Dedifferentiated amniotic fluid mesenchymal stem cell (primary cell): ENCODE results near the gene IRX2.

Experiments used
- DNase-seq: peaks from one replicate; pipeline ENCODE4 v3.0.0-alpha.2; 2016; ENCODE audit errors: extremely low spot score

The IRX2 gene

DNA sequence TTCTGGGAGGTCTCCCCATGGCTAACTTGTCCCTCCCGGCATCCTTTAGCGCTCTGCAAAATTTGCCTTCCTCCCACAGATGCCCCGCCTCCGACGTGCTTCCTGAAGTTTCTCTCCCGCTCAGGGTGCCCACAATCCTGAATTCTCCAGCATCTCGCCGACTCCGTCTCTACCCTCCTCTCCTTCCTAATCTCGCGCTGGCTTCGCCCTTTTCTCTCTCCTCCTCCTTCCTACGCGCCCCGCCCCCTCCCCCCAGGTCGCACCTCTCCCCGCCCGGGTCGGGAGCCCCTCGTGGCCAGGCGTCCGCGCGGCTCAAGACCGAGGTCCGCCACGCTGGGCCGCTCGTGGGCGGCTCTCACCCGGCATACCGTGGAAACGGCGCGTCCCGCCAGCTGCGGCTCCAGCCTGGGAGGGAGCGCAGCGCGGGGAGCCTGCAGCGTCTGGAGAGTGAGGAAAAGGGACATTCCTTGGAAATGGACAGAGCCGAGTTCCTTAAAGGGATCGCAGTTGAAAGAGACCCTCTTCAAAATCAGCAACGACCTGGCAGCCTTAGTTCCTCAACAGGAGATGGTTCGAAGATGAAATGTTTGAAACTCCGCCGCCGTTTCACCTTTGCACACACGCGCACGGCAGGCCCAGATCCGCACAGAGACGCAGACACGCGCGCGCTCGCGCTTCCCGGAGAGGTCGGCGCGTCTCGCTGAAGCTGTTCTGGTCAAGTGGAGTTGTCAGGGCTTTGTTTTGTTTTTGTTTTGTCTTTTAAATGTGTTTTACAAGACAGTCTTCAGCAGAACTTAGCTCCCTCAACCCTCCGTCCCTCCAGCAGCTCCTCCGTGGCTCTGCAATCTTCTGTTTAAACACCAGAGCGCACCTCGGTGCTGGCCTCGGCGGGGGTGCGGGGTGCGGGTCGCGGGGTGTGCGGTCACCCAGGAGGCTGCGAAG lies 5.0 kb upstream of the IRX2 start:
- DNase-seq: no peak

DNA sequence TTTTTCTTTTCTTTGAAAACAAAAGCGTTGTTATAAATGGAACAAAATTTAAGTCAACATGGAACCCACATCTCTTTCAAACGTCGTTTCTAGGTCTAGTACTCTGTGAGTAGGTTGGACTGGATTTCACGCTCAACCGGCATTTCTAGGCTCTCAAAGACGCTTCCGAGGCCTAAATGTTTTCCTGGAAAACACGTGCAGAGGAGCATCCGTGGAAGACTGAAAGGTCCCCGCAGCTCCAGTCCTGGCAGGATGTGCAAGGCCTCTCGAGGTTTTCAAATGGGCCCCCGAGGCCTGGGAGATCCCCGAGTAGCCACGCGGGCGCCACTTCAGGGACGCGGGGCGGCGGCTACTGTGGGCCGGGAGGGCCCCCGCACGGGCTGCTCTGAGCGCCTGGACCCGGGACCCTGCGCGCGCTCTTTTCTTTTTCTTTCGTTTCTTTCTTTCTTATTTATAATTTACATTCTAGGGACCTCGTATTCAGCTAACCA lies 4.2 kb upstream of the IRX2 start:
- no peak for DNase-seq

DNA sequence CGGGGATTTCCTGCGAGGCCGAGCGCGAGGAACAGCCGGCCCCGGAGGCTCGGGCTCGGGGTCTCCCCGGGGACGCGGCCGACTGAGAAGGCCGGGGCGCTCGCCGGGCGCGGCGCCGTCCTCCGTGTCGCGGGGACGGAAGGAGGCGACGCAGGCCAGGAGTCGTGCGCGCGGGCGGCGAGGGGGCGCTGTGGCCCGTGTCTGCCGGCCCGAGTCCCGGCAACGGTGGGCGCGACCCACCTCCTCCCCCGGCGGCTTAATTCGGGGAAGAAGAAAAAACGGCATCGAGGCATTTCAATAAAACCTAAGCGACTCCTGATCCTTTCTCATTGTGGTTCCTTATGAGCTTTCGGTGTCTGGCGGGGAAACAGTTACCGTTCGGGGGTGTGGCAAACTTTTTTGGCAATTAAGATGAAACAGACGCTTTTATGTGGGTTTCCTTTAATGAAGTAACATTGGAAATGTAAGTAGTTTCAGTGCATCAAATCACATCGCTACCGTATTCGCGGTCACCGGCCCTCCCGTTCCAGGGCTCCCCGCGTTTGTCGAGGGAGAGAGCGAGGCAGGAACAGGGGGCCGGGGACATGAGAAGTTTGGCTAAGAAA lies 3.7 kb upstream of the IRX2 start:
- DNase-seq: no peak

DNA sequence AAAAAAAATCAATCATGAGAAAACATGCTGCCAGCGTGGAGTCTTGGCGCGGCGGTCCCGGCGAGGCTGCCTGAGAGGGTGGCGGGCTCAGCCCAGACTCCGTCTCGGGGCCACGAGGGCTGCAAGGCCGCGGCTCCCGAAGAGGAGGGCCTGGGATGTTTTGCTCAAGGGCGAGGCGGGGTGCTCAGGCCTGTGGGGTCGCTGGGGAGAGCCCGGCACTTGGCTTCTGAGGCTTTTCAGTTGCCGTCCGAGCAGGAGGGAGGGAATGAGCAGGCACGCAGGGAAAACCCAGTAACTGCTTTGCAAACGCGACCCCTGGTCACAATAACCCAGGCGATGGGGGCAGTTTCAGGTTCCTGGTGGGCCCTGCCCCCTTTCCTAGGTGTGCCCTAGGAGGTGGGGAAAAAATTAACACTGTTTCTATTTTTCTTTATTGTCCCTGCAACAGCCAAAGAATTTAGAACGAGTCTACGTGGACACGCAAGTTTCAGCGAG lies 3.2 kb upstream of the IRX2 start:
- DNase-seq: no peak

DNA sequence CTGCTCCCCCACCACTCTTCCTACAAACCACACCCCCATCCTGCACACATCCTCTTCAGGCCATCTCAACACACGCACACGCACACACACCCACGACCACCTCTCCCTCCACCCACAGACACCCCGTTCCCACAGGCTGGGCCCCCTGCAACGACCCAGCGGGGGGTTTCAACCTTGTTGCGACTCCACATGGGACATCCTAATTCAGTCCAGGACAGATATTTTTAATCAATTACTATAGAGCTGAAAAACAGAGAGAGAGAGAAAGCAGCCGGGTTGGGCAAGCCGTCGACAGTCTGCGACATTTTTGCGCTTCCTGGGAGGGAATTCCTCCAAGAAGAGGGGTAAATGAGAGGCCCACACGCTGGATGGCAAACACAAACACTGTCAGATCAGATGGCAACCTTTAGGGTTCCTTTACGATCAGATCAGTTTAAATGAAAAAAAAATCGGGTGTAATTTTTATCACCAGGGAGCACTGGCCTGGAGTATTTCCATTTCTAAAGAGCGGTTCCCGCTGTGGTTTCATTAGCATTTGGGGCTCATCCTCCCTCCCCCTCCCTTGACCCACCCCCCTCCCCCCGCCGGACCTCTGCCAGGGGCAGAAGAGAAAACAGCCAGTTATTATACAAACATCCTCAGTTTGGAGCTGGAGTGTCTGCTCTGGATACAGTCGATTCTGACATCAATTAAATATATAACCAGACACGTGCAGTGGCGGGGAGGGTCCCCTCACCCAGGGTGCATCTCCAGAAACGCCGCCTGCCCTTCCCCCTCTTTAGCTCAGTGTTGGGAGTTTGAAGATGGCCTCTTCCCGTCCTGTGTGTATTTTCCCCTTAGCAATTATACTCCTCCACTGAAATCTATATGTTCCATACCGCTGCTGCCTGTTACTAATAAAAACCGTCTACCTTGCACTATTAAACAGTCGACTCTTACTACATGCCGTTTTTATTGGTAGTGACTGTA lies 2.3 kb upstream of the IRX2 start:
- DNase-seq: no peak

DNA sequence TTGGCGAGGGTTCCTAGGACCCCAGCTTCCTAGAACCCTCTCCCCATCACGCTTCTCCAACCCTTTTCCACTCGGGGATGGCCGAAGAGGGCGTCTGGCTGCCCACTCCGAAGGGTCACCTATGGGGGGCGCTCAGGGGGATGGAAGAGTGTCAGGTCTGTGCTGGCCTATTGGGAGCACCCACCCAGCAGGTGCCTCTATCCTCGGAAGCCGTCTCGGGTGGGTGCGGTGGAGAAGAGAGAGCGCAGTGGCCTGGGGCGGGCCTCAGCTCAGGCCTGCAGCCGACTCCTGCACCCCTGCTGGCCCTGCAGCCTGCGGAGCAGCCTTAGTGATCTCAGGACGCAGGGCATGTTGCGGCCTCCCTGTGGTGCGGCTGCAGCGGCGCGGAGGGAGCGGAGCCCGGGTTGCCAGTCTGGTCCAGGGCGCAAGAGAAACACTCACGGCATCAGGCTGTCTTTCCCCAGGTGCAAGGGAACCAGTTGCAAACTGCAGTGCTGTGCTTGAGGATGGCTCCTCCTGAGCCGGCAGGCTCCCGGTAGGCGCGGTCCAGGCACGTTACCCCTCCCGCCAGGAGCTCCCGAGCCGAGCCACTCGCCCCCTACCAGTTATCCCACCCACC lies 1.5 kb upstream of the IRX2 start:
- DNase-seq: no peak

DNA sequence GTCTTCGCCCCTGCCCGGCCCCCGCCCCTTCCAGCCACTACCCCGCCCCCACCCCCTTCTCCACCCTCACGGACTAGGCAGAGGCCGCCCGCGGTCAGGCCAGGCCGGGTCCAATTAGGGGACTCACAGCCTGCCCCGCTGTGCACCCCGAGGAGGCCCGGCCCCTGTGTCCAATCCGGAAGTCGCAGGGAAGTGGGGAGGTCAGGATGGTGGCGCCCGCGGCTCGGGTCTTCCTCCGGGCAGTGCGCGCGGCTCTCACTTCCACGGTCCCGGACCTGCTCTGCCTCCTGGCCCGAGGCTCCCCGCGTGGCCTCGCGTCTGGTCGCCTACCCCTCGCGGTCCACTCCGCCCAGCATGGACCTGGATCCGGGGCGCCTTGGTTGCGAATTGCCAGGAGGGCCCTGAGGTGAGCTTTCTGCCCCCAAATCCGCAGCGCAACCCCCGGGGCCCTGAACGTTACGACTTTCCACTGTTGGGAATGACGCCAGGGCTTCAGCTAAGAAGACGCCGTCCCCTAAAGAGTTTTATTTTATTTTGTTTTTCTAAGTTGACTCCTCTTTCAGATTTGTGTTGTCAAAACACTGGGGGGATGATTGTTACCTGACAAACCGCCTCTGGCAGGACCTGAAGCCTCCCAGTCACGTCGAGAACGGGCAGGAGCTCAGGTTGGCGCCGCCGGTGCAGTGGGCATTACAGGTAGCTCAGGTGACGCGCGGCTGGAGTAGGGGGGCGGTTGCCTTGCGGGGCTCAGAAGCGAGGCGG lies 763 bp upstream of the IRX2 start:
- no peak for DNase-seq

DNA sequence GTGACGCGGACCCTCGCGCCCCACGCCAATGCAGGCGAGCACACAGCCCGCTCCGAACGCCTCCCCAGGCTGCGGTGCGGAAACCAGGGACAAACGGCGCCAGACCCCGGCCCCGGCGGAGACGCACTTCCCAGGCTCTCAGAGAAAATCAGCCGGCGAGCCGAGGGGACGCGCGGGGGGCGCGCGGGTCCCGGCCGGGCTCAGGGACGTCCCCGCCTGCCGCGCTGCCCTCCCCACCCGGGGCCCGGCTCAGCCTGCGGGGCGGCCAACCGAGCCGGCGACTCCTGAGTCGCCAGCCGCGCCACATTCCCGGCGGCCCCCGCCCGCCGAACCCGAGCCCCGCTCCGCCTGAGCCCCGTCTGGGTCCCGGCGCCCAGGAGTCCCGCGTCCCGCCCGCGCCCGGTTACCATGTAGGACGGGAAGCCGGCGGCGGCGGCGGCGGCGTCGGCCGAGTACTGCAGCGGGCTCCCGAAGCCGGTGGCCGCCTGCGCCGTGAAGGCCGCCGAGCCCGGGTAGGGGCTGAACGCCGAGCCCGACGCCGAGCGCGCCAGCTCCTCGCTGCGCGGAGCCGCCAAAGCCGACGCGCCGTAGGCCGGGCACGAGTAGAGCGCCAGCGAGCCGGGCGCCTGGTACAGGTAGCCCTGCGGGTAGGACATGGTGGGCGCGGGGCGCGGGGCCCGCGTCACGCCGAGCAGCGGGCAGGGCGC lies 566 bp downstream of the IRX2 start:
- DNase-seq: no peak

DNA sequence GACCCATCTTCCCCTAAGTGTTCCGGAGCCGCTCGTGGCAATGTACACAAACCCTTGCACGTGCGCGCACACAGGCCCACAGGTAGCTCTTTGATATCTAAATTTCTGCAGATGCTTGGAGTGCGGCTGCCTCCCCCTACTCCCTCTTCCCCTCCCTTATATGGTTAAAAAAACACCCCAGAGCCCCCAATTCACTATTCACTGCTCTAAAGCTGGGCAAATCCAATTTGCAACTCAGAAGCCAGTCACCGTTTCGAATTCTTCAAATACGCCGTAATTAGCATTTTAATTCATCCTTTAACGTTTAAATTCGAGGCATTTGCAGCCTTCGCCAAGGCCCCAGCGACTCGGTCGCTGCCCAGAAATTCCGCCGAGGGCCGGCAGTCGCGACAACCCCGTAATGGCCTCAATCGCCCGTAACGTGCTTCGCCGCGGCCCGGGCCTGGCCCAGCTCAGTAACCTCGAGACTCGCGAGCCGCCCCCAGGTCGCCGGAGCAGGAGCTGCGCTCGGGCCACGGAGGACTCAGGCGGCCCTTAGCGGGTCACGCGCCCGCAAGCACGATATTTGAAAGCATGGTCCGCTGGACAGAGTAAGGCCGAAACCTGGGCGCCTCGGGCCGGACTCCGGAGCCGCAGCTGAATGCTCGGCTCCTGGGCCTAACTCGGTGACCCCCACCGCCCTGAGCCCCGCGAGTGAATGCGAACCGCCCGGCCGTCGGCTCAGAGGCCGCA lies 1.3 kb downstream of the IRX2 start:
- no peak for DNase-seq

DNA sequence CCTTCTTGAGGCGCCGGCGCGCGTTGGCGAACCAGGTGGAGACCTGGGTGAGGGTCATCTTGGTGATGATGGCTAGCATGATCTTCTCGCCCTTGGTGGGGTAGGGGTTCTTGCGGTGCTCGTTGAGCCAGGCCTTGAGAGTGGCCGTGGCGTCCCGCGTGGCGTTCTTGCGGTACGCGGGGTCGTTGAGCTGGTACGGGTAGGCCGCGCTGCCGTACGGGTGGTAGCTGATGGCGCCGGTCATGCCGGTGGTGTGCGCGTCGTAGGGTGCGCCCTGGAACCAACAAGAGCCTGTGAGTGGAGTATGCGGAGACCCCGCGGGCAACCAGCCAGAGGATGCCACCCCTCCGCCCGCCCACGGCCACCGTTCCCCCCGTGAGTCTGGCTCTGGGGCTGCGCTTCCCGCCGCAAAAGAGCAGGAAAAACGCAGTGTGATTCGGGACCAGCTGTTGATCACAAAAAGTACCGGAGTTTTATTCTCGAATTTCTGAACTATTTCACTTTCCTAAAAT lies 1.9 kb downstream of the IRX2 start:
- DNase-seq: no peak

DNA sequence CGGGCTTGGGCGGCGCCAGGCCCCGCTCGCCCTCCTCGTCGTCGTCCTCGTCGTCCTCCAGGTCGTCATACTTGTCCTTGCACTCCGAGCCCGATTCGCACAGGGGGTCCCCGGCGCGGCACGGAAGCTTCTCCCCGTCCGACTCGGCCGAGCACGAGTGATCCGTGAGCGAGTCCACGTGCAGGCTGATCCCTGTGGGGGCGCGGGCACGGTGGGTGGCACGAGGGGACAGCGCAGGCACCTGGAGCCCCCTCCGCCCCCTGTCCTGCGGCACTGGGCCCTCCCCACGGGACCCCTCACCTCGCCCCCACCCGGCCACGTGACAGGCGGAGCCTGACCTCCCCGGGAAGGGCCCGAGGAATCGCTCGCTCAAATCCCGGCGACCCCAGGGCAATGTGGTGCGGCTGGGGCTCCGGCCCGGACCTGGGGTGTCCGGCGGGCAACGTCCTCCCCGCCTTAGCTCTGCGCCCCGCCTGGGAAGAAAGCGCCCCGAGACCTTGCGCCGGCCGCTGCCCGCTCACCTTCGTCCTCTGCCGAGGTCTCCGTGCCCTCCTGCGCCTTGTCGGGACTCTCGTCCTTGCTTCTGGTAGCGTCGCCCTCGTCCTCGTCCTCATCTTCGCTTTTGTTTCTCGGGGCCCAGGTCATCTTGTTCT lies 2.5 kb downstream of the IRX2 start:
- DNase-seq: no peak

DNA sequence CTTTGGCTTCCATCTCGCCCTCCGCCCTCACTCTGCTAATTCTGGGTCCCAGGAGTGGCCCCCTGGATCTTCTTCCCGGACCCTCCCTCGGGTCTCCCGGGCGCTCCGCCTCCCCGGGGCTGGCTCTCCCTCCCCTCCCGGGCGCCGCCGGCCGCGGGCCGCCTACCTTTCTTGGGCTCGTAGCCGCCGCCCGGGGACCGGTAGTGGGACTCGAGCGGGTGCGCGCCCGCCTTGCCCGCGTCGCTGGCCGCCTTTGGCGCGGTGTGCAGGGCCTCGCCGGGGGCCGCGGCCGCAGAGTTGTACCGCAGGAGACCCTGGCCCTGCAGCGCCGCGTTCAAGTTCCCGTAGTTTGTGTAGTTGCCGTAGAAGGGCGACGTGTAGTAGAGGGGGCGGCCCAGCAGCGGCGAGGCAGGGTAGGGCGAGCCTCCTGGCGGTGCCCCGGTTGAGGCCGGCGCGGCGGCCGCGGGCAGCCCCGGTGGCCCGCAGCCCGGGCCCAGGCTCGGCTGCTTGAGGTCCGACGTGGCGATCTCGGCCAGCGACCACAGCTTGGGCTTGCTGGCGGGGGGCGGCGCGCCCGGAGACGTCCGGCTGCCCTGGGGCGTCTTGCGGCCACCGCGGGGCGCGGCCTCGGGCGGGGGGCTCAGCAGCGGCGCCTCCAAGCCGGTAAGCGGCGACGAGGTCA lies 3.2 kb downstream of the IRX2 start:
- no peak for DNase-seq

DNA sequence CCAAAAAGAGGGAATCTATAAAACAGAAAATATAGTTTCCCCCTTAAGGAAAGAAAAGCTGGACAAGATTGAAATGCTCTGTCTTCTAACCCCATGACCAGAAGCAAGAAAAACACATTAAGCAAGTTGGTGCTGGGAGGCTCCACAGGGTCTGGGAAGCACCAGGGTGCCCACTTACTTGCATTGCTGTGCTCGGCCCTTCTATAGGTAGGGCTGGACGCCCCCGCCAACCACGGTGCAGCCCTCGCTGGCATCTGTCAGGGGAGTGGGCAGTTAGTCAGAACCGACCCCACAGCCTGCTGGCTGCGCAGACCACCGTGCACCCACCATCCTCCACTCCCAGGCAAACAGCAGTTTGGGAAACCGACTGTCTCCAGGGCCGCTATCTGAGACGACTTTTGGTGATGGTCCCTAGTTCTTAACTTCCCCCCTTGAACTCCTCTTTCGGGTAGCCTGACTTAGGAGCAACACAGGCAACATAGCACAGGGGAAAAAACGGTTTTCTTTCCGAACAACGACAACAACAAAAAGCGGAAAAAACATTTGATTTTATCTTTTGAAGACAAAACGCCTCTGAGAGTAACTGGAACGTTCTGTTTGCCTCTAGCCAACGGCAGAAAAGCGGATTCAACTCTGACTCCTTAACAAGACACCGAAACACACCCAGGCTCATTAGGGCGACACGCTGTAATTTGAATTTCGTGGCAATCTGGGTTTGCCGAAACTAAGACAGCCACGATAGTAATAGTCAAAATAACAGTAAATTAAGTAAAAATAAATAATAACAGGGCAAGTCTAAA lies 3.9 kb downstream of the IRX2 start:
- DNase-seq: no peak

DNA sequence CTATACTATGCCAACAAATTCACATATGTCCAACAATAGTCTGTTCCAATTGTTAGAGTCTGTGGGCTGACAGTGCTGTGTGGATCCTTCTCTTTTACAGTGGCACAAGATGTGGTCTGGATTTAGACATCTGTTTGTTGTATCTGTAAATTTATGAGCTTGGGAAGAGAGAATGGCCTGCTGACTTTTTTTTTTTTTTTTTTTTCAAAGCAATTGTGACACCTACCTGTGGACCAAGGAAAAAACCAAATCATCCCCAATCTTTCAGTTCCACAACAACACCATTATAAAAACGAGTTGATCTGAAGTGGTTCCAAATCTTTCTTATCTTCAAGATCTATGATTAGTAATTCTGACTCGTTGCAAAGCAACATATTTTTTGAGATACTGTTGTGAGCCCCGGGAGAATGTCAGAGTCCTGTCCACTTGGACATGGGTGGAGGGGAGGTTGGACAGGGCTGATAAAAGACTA lies 4.9 kb downstream of the IRX2 start:
- DNase-seq: no peak

DNA sequence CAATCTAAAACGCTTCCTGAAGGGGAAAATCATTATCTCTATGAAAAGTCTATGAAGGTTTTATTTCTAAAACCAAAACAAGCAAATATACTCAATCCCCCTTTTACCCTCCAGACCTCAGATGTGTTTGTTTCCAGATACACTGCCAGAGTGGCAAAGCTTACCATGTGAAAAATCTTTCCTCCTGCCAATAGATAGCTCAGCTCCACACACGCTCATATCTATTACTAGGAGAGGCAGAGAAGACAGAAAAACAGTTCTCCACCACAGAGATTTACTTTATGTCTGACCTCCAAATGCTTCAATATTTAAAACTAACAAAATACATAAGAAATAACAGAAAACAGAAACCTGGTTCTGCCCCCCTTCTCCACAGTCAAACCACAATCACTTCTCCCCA lies 7.0 kb downstream of the IRX2 start:
- DNase-seq: no peak

DNA sequence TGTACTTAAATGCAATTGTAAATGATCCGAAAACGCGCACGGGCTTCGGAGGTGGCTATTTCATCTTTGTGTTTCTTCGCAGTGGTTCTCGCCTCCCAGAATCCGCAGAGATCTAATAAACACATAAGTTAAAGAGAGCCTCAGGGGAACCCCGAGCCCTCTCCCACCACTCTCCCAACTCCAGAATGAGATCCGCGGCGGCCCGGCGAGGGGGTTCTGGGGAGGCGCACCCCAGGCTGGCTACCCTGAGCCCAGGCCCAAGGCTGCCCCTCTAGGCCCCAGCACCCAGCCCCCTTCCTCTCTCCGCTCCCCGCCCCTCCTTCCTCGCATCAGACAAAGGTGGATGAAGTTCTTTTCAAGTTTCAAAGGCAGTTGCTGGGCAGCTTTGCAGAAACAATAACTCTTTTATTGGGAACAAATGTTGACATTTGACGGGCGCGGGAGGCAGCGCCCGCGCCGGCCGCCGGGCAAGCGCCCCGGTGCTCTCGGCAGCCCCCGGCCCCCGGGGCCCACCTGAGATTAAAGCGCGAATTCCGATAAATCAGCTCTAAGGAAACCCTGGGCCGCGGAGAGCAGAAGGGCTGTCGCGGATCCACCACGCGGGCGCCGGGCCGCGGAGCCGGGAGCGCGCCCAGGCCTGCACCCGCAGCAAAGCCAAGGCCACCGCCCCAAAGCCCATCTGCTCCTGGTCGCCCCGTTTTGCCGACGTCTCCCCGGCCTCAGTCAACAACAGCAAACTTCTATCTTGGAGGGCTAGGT lies 8.4 kb downstream of the IRX2 start:
- DNase-seq: no peak
